ENCODE measurements around the gene HSPA4L.

DNA sequence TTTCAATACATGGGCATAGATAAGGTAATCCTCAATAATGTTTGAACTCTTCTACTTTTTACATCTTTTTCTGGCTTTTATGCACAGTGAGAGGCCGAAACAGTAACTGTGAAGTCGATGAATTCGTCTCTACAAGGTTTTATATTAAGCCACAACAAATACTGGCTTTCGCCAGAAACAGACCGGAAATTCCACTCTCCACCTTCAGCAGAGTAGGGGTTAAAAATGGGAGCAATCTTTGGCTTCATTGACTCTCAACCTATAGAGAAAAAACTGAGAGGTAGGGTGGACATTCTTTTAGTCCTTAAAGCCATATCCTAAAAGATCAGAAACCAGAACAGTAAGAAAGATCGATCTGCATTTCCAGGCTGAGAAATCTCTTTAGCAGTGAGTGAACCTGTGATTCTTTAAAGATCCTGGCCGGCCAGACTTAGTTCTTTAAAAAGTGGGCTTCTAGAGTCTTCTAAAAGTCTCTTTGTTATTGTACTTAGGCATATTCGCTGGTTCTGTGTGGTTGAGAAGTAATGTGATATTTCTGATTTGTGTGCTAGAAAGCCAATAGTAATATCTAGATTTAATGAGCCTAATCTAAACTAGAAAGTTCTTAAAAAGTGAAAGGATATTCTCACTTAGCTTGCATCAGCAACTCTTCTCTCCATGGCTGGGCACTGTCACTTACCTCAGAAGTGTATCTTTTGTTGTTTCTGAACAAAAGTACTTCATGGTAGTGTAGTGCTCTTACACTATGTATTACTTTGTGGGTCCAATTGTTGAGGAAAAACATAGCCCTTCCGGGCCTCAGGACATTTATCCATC is 2.0 kb downstream of the HSPA4L start:
- TF ChIP-seq EZH2 (IDR thresholded peaks at IDR 0.05; ENCODE audit: low read length, unreplicated experiment) (no peak), CTCF (conservative IDR thresholded peaks at IDR 0.05; ENCODE audit: low read depth, low read length) (no peak), EZH2phosphoT487 (IDR thresholded peaks at IDR 0.05; ENCODE audit: borderline replicate concordance, low read length) (no peak)

All from PC-3 (cell line).